Epithelial cell of proximal tubule (primary cell): ENCODE results near the gene CCNYL1. TPM values are rescaled to one million over a fixed set of nuclear protein-coding genes. Genes with fewer than 3 reads are reported as not detected.
"Not testable (repeated sequence)": the region's sequence is repeated elsewhere in the genome, so short reads cannot be mapped to it uniquely, and the experiment has no call there.

ENCODE experiments used
- DNase-seq: peaks from one replicate; pipeline ENCODE4 v3.0.0-alpha.2; 2011; ENCODE audit warnings: low read depth
- H3K4me3 ChIP-seq: 2 replicates; pipeline ENCODE4 v1.5.1; 2011; ENCODE audit warnings: low read depth, mild to moderate bottlenecking, low read length
- CTCF ChIP-seq: conservative IDR thresholded peaks from 2 replicates; pipeline ENCODE4 v1.5.1; 2012; ENCODE audit warnings: low read depth, mild to moderate bottlenecking, low read length
- total RNA-seq: library from RNA; depleted of rRNA; stranded (reverse); fragments of >200 nt; gene quantifications from 2 replicates; pipeline ENCODE4 v1.2.3, GENCODE V29; 2015

The CCNYL1 gene
- total RNA-seq, 1 donor from 2014 or later: 20.5 TPM

- no peak overlapping the region for H3K4me3 ChIP-seq
- TF ChIP-seq CTCF: no peak
- no peak for DNase-seq
These were observed 48.5 kb downstream of the CCNYL1 start for GRCh38 chr2:207759890-207760289.

GRCh38 chr2:207760453-207760852 lies 49.0 kb downstream of the CCNYL1 start:
- no peak for TF ChIP-seq CTCF
- DNase-seq: no peak
- H3K4me3 ChIP-seq: no peak overlapping the region

GRCh38 chr2:207761426-207761825 lies 50.0 kb downstream of the CCNYL1 start:
- DNase-seq, H3K4me3 ChIP-seq: not testable (repeated sequence)

GRCh38 chr2:207762146-207762545 lies 50.7 kb downstream of the CCNYL1 start:
- DNase-seq: no peak
- TF ChIP-seq CTCF: no peak
- no peak overlapping the region for H3K4me3 ChIP-seq

GRCh38 chr2:207763303-207763917 lies 52.0 kb downstream of the CCNYL1 start:
- DNase-seq: no peak
- no peak for TF ChIP-seq CTCF

GRCh38 chr2:207764096-207764630 lies 52.7 kb downstream of the CCNYL1 start:
- no peak overlapping the region for H3K4me3 ChIP-seq
- DNase-seq: no peak
- no peak for TF ChIP-seq CTCF

More at GRCh38 chr2:207763303-207763917, 52.0 kb downstream of the CCNYL1 start:
- H3K4me3 ChIP-seq: no peak overlapping the region

- no peak overlapping the region for H3K4me3 ChIP-seq
- TF ChIP-seq CTCF: no peak
- no peak for DNase-seq
These were observed 54.1 kb downstream of the CCNYL1 start for GRCh38 chr2:207765547-207765946.
